Measurements from ENCODE around the gene METTL2B.
"Not testable (repeated sequence)": the region's sequence is repeated elsewhere in the genome, so short reads cannot be mapped to it uniquely, and the experiment has no call there.

DNA sequence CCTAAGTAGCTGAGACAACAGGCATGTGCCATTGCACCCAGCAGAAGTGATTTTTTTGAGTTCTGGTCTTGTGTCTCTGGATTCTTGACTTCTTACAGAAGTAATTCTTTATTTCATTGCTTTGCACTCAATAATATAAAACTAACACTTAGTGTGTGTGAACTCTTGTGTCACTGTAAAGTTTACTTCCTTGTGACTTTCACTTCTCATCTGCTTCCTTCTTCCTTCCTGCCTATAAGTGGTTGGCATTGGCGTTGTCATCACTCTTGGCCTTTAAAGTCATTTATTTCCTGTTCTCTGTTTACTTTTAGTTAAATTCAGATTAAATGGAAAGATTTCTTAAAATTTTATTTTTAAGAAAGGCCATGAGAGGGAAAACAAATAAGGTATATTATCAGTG is 66.8 kb downstream of the METTL2B start:
- TF ChIP-seq POLR2A (IDR thresholded peaks at IDR 0.05; ENCODE audit: extremely low read depth, insufficient read length), result not testable (repeated sequence)
- TF ChIP-seq, protein P1, sequence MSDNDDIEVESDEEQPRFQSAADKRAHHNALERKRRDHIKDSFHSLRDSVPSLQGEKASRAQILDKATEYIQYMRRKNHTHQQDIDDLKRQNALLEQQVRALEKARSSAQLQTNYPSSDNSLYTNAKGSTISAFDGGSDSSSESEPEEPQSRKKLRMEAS (IDR thresholded peaks at IDR 0.05; ENCODE audit: low read depth, low read length), result not testable (repeated sequence)

Data from NB4 (cell line).